A549 treated with ZK216348 at 1 μM for 4 hours (cell line): ENCODE measurements around the gene ZSCAN29. TPM values are rescaled to one million over a fixed set of nuclear protein-coding genes. Genes with fewer than 3 reads are reported as not detected.

Experiments used
- total RNA-seq: library from RNA; stranded (reverse); fragments of 200-300 nt; extraction: Qiagen RNA extraction; gene quantifications from 5 replicates; pipeline ENCODE4 v1.2.3, GENCODE V29; 2022; ENCODE audit warnings: low read depth

Gene ZSCAN29
- 7.1 to 12.5 TPM (median 9.3 TPM) in 5 replicates for total RNA-seq

DNA sequence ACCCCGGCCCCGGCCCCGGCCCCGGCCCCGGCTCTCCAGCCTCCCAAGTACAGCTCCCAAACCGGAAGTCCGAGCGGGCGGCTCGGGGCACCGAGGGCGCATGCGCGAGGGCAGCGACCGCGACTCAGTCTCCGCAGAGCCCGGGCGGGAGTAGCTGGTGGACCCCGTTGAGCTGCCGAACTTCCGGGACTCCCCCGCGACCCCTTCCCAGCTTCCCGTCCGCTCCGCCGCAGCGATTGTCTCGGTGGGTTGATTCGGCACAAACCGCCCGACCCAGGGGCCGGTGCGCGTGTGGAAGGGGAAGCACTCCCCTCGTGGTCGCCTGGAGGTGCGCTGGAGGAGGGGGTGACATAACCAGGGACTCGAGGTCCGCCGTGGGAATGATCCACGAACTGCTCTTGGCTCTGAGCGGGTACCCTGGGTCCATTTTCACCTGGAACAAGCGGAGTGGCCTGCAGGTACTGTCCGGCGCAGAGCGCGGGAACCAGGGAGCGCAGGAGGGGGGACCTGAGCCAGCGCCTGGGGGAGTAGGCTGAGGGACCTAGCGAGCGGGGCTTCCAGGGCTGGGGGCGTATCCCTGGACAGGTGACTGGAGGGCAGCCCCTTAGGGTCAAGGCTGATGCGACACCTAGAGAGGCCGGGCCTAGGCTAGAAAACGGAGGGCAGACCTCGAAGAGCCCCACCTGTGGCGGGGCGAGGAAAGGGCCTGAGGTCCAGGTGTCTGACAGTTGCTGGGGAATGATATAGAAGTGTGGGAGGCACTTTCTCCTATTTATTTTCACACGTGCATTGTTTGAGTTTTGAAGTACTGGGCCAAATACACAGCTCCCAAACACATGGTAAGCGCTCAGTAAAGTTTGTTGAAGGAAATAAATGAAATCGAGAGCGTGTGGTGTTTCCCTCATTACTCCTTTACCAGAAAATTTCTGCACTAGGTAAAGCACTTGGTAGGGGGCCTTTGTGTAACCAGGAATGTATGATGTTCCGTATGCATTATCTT, at the start of gene ZSCAN29, which contains the start of gene TUBGCP4:
Gene ZSCAN29 (minus strand): TSS at position 69 of the 1,000 bp plus-strand sequence. CDS start 1,130 bp downstream, outside the sequence.
Gene TUBGCP4 (plus strand): TSS at position 127 of the 1,000 bp plus-strand sequence. CDS start 254 bp downstream, at position 381.

DNA sequence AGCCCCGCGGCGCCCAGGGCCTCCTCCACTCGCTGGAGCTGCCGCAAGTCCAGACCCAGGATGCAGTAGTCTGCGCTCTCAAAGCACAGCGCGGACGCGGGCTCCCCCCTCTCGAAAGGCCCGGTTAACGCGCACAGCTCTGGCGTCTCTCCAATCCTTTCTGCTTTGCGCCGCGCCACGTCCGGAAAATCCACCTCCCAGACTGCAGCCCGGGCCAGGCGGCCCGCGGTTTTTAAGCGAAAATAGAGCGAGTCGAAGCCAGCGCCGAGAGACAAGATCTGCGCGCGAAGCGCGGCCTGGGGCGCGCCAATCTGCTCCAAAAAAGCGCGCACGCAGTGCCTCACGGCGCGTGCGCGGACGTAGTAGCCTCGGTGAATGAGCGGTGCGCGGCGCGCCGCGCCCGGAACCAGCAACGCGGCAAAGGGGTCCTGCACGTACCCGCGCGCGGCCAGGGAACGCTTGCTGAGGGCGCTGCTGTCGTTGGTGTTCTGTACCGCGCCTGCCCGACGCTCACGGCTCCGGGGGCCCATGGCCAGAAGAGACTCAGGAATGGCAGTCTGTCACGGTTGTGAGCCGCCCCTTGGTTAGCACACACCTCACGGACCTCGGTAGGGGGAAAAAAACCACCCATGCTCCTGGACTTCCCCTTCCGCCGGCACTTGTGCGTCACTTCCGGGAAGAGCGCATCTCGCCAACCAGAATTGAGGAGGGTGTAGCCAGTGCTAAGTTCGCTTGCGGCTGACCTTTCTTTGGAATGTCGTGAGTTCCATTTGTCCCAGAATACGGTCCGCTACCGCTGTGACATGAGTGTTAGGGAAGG, 40.7 kb downstream of the ZSCAN29 start, which contains the start of gene LCMT2:
Gene LCMT2 (minus strand): TSS at position 614 of the 820 bp plus-strand sequence. CDS start 84 bp downstream, at position 530.

Other genes starting within 250 kb of the ZSCAN29 start
- gene TMEM62, start 237.5 kb downstream of the ZSCAN29 start, total RNA-seq, result 5.8 to 9.7 TPM (median 8.0 TPM) in 5 replicates
- gene CCNDBP1, start 185.6 kb downstream of the ZSCAN29 start, total RNA-seq, result 23.4 to 31.0 TPM (median 25.4 TPM) in 5 replicates
- not detected in 5 replicates for gene EPB42, start 150.0 kb downstream of the ZSCAN29 start, total RNA-seq
- not detected in 5 replicates for gene TGM5, start 104.1 kb downstream of the ZSCAN29 start, total RNA-seq
- gene TGM7, start 68.8 kb downstream of the ZSCAN29 start, total RNA-seq, result not detected in 5 replicates
- gene LCMT2, start 40.5 kb downstream of the ZSCAN29 start, total RNA-seq, result 5.7 to 8.2 TPM (median 7.4 TPM) in 5 replicates
- gene TUBGCP4, start 58 bp upstream of the ZSCAN29 start, total RNA-seq, result 4.1 to 8.3 TPM (median 6.6 TPM) in 5 replicates
- gene TP53BP1, start 122.1 kb upstream of the ZSCAN29 start, total RNA-seq, result 17.4 to 21.4 TPM (median 20.6 TPM) in 5 replicates
- 0.62 to 0.81 TPM (median 0.78 TPM) in 5 replicates for gene MAP1A, start 146.6 kb upstream of the ZSCAN29 start, total RNA-seq
- gene PPIP5K1, start 219.2 kb upstream of the ZSCAN29 start, total RNA-seq, result 3.7 to 9.2 TPM (median 5.5 TPM) in 5 replicates
- 2.2 to 4.7 TPM (median 3.7 TPM) in 5 replicates for gene CKMT1B, start 223.0 kb upstream of the ZSCAN29 start, total RNA-seq
- gene STRC, start 247.8 kb upstream of the ZSCAN29 start, total RNA-seq, result 0.06 to 0.19 TPM (median 0.11 TPM) in 5 replicates